TTC549 (cell line): ENCODE data around the gene TYSND1.
"Not testable (repeated sequence)": the region's sequence is repeated elsewhere in the genome, so short reads cannot be mapped to it uniquely, and the experiment has no call there.

Experiments used
- FAIRE-seq: peaks from 2 replicates; lab custom pipeline; 2012; peaks lifted over from hg19 to GRCh38; lab: Jason Lieb, UNC

The TYSND1 gene

GRCh38 chr10:70164163-70164562 is 17.7 kb upstream of the TYSND1 start:
- FAIRE-seq, result no peak

- no peak for FAIRE-seq
These were observed 16.9 kb upstream of the TYSND1 start for GRCh38 chr10:70163448-70163847.

GRCh38 chr10:70162892-70163201 is 16.3 kb upstream of the TYSND1 start:
- FAIRE-seq, result no peak

GRCh38 chr10:70162151-70162891 is 15.8 kb upstream of the TYSND1 start:
- no peak for FAIRE-seq

- no peak for FAIRE-seq
These were observed 14.3 kb upstream of the TYSND1 start for GRCh38 chr10:70160798-70161197.

GRCh38 chr10:70159366-70159765 is 12.9 kb upstream of the TYSND1 start:
- not testable (repeated sequence) for FAIRE-seq

- no peak for FAIRE-seq
These were observed 11.6 kb upstream of the TYSND1 start for GRCh38 chr10:70158113-70158512.

- no peak for FAIRE-seq
These were observed 8.8 kb upstream of the TYSND1 start for GRCh38 chr10:70155255-70155838.

- no peak for FAIRE-seq
These were observed 2.0 kb upstream of the TYSND1 start for GRCh38 chr10:70148516-70148915.

- FAIRE-seq, result no peak
These were observed 742 bp upstream of the TYSND1 start for GRCh38 chr10:70147259-70147625.

GRCh38 chr10:70145666-70146488 is 623 bp downstream of the TYSND1 start:
- no peak for FAIRE-seq

- FAIRE-seq, result no peak
These were observed 1.3 kb downstream of the TYSND1 start for GRCh38 chr10:70145166-70145665.

- no peak for FAIRE-seq
These were observed 2.0 kb downstream of the TYSND1 start for GRCh38 chr10:70144372-70145110.

GRCh38 chr10:70142555-70142954 is 3.9 kb downstream of the TYSND1 start:
- no peak for FAIRE-seq

GRCh38 chr10:70140297-70140696 is 6.2 kb downstream of the TYSND1 start:
- FAIRE-seq, result no peak

- FAIRE-seq, result no peak
These were observed 6.6 kb downstream of the TYSND1 start for GRCh38 chr10:70139997-70140250.

GRCh38 chr10:70139151-70139996 is 7.1 kb downstream of the TYSND1 start:
- no peak for FAIRE-seq

- FAIRE-seq, result no peak
These were observed 8.3 kb downstream of the TYSND1 start for GRCh38 chr10:70137927-70138883.

- no peak for FAIRE-seq
These were observed 9.4 kb downstream of the TYSND1 start for GRCh38 chr10:70137135-70137534.

GRCh38 chr10:70135684-70136083 is 10.8 kb downstream of the TYSND1 start:
- no peak for FAIRE-seq

- no peak for FAIRE-seq
These were observed 11.5 kb downstream of the TYSND1 start for GRCh38 chr10:70135046-70135445.
